ENCODE results near the gene PALLD.

- TF ChIP-seq REST (IDR thresholded peaks at IDR 0.05; ENCODE audit: borderline replicate concordance) (no peak), CTCF (IDR thresholded peaks at IDR 0.05; ENCODE audit: poor library complexity, severe bottlenecking) (no peak), TAF1 (IDR thresholded peaks at IDR 0.05; ENCODE audit: low read depth) (no peak), EZH2 (IDR thresholded peaks at IDR 0.05; ENCODE audit: borderline replicate concordance, insufficient read depth, low read length, poor library complexity, severe bottlenecking) (no peak), EP300 (conservative IDR thresholded peaks at IDR 0.05; ENCODE audit: poor library complexity, severe bottlenecking) (no peak), POLR2AphosphoS5 (IDR thresholded peaks at IDR 0.05) (no peak), SMC3 (conservative IDR thresholded peaks at IDR 0.05; ENCODE audit: poor library complexity) (no peak)
Observed at GRCh38 chr4:168642591-168642990, 145.7 kb downstream of the PALLD start.
